GM19468 (cell line): ENCODE results near the gene TESK1.
"Not testable (repeated sequence)": the region's sequence is repeated elsewhere in the genome, so short reads cannot be mapped to it uniquely, and the experiment has no call there.

ENCODE experiments used
- ATAC-seq: cut with Tn5 transposase; IDR thresholded peaks from one replicate; pipeline ENCODE4 v1.9.1; 2021; ENCODE audit warnings: mild to moderate bottlenecking, moderate library complexity, moderate number of reproducible peaks; ENCODE audit not compliant: unreplicated experiment; ENCODE audit errors: extremely low read depth

Gene TESK1

GRCh38 chr9:35611230-35611797 lies 6.3 kb downstream of the TESK1 start:
- no peak for ATAC-seq

GRCh38 chr9:35612066-35612465 lies 7.0 kb downstream of the TESK1 start:
- not testable (repeated sequence) for ATAC-seq

GRCh38 chr9:35612843-35613242 lies 7.8 kb downstream of the TESK1 start:
- no peak for ATAC-seq

GRCh38 chr9:35615981-35616680 lies 11.1 kb downstream of the TESK1 start:
- no peak for ATAC-seq

GRCh38 chr9:35616681-35617459 lies 11.8 kb downstream of the TESK1 start:
- no peak for ATAC-seq

- ATAC-seq: no peak
Observed at GRCh38 chr9:35617548-35617947, 12.5 kb downstream of the TESK1 start.

- no peak for ATAC-seq
Observed at GRCh38 chr9:35618325-35618727, 13.3 kb downstream of the TESK1 start, which contains the start of gene CD72. CD72 (minus strand) TSS chr9:35618413; CDS start chr9:35618303, 110 bp downstream.

- no peak for ATAC-seq
Observed at GRCh38 chr9:35618854-35619799, 14.1 kb downstream of the TESK1 start.

GRCh38 chr9:35619800-35620158 lies 14.7 kb downstream of the TESK1 start:
- no peak for ATAC-seq

- ATAC-seq: no peak
Observed at GRCh38 chr9:35627575-35627974, 22.5 kb downstream of the TESK1 start.

GRCh38 chr9:35628389-35628991 lies 23.4 kb downstream of the TESK1 start:
- ATAC-seq: no peak

GRCh38 chr9:35629597-35629996 lies 24.5 kb downstream of the TESK1 start:
- no peak for ATAC-seq

GRCh38 chr9:35635730-35636129 lies 30.7 kb downstream of the TESK1 start:
- ATAC-seq: no peak

- no peak for ATAC-seq
Observed at GRCh38 chr9:35636135-35636876, 31.2 kb downstream of the TESK1 start.

- ATAC-seq: not testable (repeated sequence)
Observed at GRCh38 chr9:35636877-35637246, 31.8 kb downstream of the TESK1 start.

- not testable (repeated sequence) for ATAC-seq
Observed at GRCh38 chr9:35637427-35637955, 32.4 kb downstream of the TESK1 start.

GRCh38 chr9:35638751-35639150 lies 33.7 kb downstream of the TESK1 start:
- ATAC-seq: not testable (repeated sequence)

GRCh38 chr9:35639225-35639624 lies 34.2 kb downstream of the TESK1 start:
- ATAC-seq: not testable (repeated sequence)

GRCh38 chr9:35639631-35640030 lies 34.6 kb downstream of the TESK1 start:
- ATAC-seq: no peak
